ENCODE results near the gene THSD7B.

- TF ChIP-seq CTCF (conservative IDR thresholded peaks at IDR 0.05; ENCODE audit: low read depth in 2 of 2) (no peak), EZH2 (IDR thresholded peaks at IDR 0.05; ENCODE audit: low read depth, unreplicated experiment) (no peak), JUNB (IDR thresholded peaks at IDR 0.05; ENCODE audit: unreplicated experiment) (no peak), POLR2AphosphoS5 (IDR thresholded peaks at IDR 0.05; ENCODE audit: low read depth) (no peak), CREB1 (CRISPR knock-in tag; IDR thresholded peaks at IDR 0.05; ENCODE audit: low read depth) (no peak), ZNF462 (CRISPR knock-in tag; IDR thresholded peaks at IDR 0.05) (no peak)
Observed at GRCh38 chr2:137183206-137183898, 418.0 kb downstream of the THSD7B start.
